ENCODE data around the gene PHEX. TPM values are rescaled to one million over a fixed set of nuclear protein-coding genes. Genes with fewer than 3 reads are reported as not detected.
A peak's percentile ranks its signal among the peaks of the same experiment; 100 is the strongest.

The PHEX gene
- total RNA-seq (ENCODE audit: insufficient read depth, low replicate concordance): 0.24 TPM

DNA sequence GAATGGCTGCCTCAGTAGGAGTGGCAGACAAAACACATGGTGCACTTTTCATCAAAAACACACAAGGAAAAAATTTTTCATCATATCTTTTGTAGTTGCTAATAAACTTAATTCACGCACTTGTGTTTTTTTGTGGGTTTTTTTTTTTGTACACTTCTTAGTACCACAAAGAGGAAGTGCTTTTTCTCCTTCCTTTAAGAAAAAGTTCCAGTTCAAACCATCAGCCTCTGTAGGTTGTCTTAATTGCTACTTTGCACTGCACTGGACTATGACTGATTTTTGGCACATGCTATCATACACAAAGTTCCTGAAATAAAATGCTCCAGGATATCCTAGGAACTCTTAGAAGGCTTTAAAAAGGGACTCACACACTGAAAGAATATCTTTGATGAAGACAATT, at the start of gene PHEX:
Gene PHEX, plus strand, starts transcription at position 242 of the 400 bp plus-strand sequence. CDS start 681 bp downstream, outside the sequence.
- no peak for DNase-seq (ENCODE audit: low spot score)

DNA sequence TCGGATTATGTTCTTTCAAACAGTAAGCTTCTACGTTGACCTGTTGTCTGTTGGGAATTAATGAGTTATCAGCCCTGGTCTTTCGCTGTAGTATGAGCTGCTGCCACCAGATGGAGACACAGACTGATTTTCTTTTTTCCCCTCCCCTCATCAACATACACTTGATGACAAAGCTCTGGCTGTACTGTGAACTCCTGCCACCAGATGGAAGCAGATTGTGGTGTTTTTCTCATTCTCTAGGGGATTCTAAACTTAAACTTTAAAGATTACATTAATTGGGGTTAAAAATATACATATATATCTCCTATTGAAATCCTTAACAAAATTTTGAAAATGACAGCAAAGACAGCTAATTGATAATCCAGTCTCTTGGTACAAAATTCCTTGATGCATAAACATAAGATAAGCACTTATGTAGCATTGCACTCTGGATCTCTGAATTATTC, 46.8 kb upstream of the PHEX start:
- peak; percentile 72 for DNase-seq (ENCODE audit: low spot score)

DNA sequence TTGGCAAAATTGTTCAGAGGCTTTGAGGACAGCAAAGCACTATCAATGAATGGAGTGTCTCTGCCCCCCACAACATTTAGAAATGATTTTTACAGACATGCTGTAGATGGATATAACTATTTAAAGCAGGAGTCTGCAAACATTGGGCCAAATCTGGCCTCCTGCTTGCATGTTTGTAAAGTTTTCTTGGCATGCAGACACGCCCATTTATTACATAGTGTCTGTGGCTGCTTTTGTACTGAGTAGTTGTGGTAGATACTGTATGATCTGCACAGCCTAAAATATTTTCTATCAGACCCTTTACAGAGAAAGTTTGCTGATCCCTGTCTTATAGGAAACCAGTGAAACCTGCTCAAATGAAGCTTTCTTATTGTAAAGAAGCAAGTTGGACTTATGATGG, 45.5 kb upstream of the PHEX start:
- DNase-seq (ENCODE audit: low spot score): peak; percentile 26

GRCh38 chrX:21989384-21989783, 42.7 kb upstream of the PHEX start:
- no peak for DNase-seq (ENCODE audit: low spot score)

GRCh38 chrX:21990832-21991231, 41.3 kb upstream of the PHEX start:
- DNase-seq (ENCODE audit: low spot score): no peak

- DNase-seq (ENCODE audit: low spot score): no peak
These were observed 40.6 kb upstream of the PHEX start for GRCh38 chrX:21991504-21991903.

DNA sequence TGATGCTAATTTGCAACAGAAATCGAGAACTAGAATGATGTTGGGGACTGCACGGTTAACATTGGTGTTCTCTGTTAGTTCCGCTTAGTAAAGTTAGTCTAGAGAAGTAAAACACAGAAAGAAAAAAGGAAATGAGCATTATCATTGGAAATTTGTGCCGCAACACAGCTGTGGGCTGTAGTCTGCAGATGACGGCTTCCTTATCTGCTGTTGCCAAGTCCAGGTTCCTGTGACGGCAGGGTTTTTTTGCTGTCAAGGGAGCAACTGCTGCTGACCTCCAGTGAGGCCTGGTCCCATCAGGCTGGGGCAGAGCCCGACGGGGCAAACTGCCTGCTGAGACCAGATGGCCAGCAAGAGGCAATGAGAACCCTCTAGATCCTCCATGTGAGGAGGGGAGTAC, 38.9 kb upstream of the PHEX start:
- DNase-seq (ENCODE audit: low spot score): peak; percentile 11

- DNase-seq (ENCODE audit: low spot score): no peak
These were observed 35.2 kb upstream of the PHEX start for GRCh38 chrX:21996872-21997455.

GRCh38 chrX:21998037-21998436, 34.1 kb upstream of the PHEX start:
- DNase-seq (ENCODE audit: low spot score): no peak

GRCh38 chrX:22004866-22005265, 27.3 kb upstream of the PHEX start:
- DNase-seq (ENCODE audit: low spot score): no peak

DNA sequence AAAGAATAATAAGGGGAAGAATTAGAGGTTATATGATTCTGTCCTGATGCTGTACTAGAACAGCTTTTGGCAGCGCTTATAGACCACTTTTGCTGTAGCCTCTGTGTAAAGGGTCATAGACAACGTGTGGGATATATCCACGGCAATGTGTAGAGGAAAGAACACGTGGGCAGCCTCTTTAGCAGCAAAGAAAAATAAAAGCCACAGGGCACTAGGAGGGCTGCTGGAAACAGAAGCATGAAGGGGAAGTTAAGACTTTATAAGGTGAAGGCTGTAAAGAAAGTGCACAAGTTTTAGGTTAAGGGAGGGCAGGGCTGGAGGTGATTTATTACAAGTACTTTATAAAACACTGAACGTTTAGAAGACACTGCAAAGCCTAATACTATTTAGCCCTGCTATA, 20.1 kb upstream of the PHEX start:
- no peak for DNase-seq (ENCODE audit: low spot score)

DNA sequence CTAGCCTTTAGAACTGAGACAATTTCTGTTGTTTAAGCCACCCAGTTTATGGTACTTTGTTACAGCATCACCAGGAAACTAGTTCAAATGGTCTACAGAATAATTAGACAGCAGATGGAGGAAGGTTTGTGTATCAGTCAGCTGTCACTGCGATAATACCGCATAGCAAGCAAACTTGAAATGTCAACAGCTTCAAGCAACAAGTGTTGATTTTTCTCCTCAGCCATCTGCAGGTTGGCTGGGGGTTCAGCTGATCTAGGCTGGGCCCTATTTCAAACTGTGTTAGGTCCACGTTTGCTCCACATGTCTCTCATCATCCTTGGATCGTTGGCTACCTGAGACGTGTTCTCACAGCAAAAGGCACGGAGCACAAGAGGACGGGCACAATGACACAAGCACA, 19.2 kb upstream of the PHEX start:
- no peak for DNase-seq (ENCODE audit: low spot score)

- DNase-seq (ENCODE audit: low spot score): no peak
These were observed 16.9 kb upstream of the PHEX start for GRCh38 chrX:22015139-22015750.

DNA sequence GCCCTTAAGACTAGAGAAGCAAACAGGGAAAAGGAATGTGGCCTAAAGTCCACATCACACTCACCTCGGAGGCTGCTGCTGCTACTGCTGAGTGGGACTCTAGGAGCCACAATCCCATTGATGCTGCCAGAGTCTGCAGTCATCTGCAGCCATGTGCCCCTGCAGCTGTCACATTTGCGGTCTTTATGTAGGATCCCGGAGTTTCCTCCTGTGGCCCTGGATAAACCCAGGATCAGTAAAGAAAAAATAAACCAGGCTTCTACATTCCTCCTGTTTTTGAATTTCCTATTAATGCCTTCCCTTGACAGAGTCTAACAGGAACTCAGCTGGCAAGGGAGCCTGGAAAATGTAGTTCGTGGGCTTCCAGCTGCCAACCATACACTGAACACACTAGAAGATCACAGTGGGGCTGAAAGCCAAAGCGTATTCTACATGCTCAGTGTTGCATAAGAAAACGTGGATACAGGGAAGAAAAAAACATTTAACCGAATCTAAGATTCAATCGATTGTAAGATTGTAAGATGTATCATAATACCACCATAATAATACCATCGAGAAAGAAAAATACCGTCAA, 10.3 kb upstream of the PHEX start:
- peak; percentile 48 for DNase-seq (ENCODE audit: low spot score)

DNA sequence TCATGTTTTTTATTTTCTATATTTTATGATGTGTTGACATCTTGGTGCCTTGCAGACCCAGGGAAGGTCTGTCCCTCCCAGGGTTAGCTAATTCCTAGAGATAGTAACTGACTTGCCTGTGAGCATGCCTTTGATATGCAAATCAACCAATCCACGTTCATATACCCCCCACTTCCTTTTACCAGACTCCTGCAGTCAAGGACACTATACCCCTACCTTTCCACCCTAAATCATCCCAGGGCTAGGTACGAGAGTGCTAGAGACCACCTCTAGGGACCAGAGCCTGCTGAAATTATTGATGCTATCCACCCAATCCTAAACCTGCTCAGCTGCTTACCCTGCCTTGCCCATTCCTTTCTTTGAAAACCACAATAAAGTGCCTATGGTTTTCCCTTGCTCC, 7.5 kb upstream of the PHEX start:
- no peak for DNase-seq (ENCODE audit: low spot score)

GRCh38 chrX:22025751-22026150, 6.4 kb upstream of the PHEX start:
- no peak for DNase-seq (ENCODE audit: low spot score)

- no peak for DNase-seq (ENCODE audit: low spot score)
These were observed 5.4 kb upstream of the PHEX start for GRCh38 chrX:22026731-22027130.

GRCh38 chrX:22032506-22032905, 381 bp downstream of the PHEX start:
- DNase-seq (ENCODE audit: low spot score): no peak

DNA sequence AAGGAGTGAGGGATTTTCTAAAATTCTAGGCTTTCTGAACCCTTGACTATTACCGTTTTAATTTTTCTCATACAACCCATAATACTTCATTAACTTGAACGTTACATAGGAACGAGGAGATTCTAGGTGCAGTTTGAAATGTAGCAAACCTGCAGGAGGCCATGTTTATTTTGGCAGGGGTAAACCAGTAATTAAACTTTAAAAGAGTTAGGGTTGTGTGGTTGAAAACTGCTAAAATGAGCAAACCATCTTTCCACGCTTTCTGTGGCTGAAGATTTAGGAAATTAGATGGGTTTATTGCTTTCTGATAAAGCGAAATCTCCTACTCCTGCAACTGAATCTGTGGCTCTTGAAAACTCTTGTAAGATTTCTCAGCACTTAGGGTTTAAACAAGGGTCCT, 1.7 kb downstream of the PHEX start:
- DNase-seq (ENCODE audit: low spot score): no peak

- DNase-seq (ENCODE audit: low spot score): no peak
These were observed 3.1 kb downstream of the PHEX start for GRCh38 chrX:22035236-22035635.

- no peak for DNase-seq (ENCODE audit: low spot score)
These were observed 5.1 kb downstream of the PHEX start for GRCh38 chrX:22037225-22037624.

GRCh38 chrX:22037911-22038537, 5.9 kb downstream of the PHEX start:
- no peak for DNase-seq (ENCODE audit: low spot score)

DNA sequence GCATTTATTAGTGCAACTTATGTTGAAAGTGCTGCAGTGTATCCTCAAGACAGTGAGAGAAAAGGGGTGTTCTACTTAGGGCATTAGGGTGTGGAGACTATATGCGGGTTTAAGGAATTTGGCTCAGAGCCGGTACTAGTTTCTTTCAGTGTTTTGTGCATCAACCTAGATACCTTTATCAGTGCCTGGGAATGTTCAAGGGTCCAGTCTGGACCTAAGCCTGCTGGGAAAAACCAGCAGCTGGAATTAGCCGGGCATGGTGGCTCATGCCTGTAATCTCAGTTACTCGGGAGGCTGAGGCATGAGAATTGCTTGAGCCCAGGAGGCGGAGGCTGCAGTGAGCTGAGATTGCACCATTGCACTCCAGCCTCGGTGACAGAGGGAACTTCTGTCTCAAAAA, 7.4 kb downstream of the PHEX start:
- no peak for DNase-seq (ENCODE audit: low spot score)
